K562 (cell line): Measurements from ENCODE around the gene ARPC4. TPM values are rescaled to one million over a fixed set of nuclear protein-coding genes. Genes with fewer than 3 reads are reported as not detected.

ENCODE experiments used
- ARHGAP35 ChIP-seq: fragments of 450-650 bp; IDR thresholded peaks from 2 replicates; pipeline ENCODE4 v1.6.1; 2018; ENCODE audit not compliant: partially characterized antibody
- ATF1 ChIP-seq, 2 experiments: fragments of 450-650 bp in 1 of 2; IDR thresholded peaks; 2 replicates each; pipeline ENCODE4 v1.6.1; 2016; ENCODE audit warnings: missing compliant biosample characterization in 1 of 2, missing genetic modification characterization in 1 of 2
- E2F1 ChIP-seq: sonication (generic); formaldehyde crosslinking; IDR thresholded peaks from 2 replicates; pipeline ENCODE4 v1.8.1; 2023; ENCODE audit warnings: mild to moderate bottlenecking, missing genetic modification reagents, moderate library complexity
- ERF ChIP-seq: fragments of 450-650 bp; formaldehyde crosslinking; IDR thresholded peaks from 2 replicates; pipeline ENCODE4 v1.4.0; 2020; ENCODE audit warnings: mild to moderate bottlenecking, mixed read lengths
- HMG20B ChIP-seq: fragments of 250-450 bp; sonication (Bioruptor Pico); IDR thresholded peaks from 2 replicates; pipeline ENCODE4 v1.5.0; 2021; ENCODE audit warnings: mild to moderate bottlenecking
- L3MBTL2 ChIP-seq: fragments of 450-650 bp; IDR thresholded peaks from 2 replicates; pipeline ENCODE4 v1.6.1; 2016; ENCODE audit warnings: mild to moderate bottlenecking, moderate library complexity
- MAZ ChIP-seq, 2 experiments: fragments of 450-650 bp in 1 of 2; sonication (generic) in 1 of 2; formaldehyde crosslinking; IDR thresholded peaks in 1 of 2; conservative IDR thresholded peaks in 1 of 2; 2 replicates each; pipeline versions ENCODE4 v1.4.0 to v1.5.0; 2020; ENCODE audit warnings: mild to moderate bottlenecking in 1 of 2, missing genetic modification reagents in 1 of 2
- MCM7 ChIP-seq, 2 experiments: fragments of 450-650 bp; IDR thresholded peaks; 2 replicates each; pipeline ENCODE4 v1.6.1; 2016 to 2018
- POLR2G ChIP-seq: fragments of 200-400 bp; formaldehyde crosslinking; IDR thresholded peaks from 2 replicates; pipeline ENCODE4 v1.6.1; 2017; ENCODE audit warnings: low read depth, mild to moderate bottlenecking, antibody characterized with exemption, low read length, moderate library complexity
- SIN3A ChIP-seq, 2 experiments: fragments of 150-350 bp in 1 of 2; IDR thresholded peaks; 2 replicates each; pipeline ENCODE4 v1.6.1; 2011 to 2016; ENCODE audit warnings: borderline replicate concordance in 2 of 2, low read depth in 2 of 2, low read length in 2 of 2, mild to moderate bottlenecking in 2 of 2, moderate library complexity in 2 of 2; ENCODE audit not compliant: control insufficient read depth in 1 of 2
- TBP ChIP-seq: optimal IDR thresholded peaks from 2 replicates; pipeline ENCODE3; 2011; ENCODE audit warnings: low read depth, low read length, improper control_type of control experiment
- TOE1 ChIP-seq, 2 experiments: fragments of 450-650 bp in 1 of 2; sonication (generic) in 1 of 2; formaldehyde crosslinking in 1 of 2; IDR thresholded peaks; 2 replicates each; pipeline versions ENCODE4 v1.7.1 to v1.8.0; 2016 to 2022; ENCODE audit warnings: borderline replicate concordance in 2 of 2, mild to moderate bottlenecking in 2 of 2, antibody characterized with exemption in 1 of 2, inconsistent platforms in 1 of 2, low read depth in 1 of 2, missing genetic modification reagents in 1 of 2, moderate library complexity in 1 of 2
- U2AF1 ChIP-seq: fragments of 200-400 bp; formaldehyde crosslinking; optimal IDR thresholded peaks from 2 replicates; pipeline ENCODE3; 2017; ENCODE audit warnings: mild to moderate bottlenecking, low read depth, low read length, moderate library complexity
- U2AF2 ChIP-seq: fragments of 200-400 bp; formaldehyde crosslinking; optimal IDR thresholded peaks from 2 replicates; pipeline ENCODE3; 2017; ENCODE audit warnings: low read depth, mild to moderate bottlenecking, low read length
- XRCC4 ChIP-seq: IDR thresholded peaks from one replicate; pipeline ENCODE4 v1.6.1; 2011; ENCODE audit not compliant: insufficient read depth, insufficient read length; ENCODE audit errors: extremely low read depth
- ZBTB33 ChIP-seq: sonication (generic); formaldehyde crosslinking; IDR thresholded peaks from 2 replicates; pipeline ENCODE4 v1.8.1; 2023; ENCODE audit warnings: mild to moderate bottlenecking, missing genetic modification reagents
- ZNF584 ChIP-seq: fragments of 200-800 bp; sonication (Bioruptor generic); IDR thresholded peaks from 2 replicates; pipeline ENCODE4 v1.6.1; 2016; ENCODE audit warnings: low read depth, mild to moderate bottlenecking, missing genetic modification characterization, missing compliant biosample characterization
- ZNF740 ChIP-seq, 3 experiments: fragments of 200-800 bp in 1 of 3; sonication (Bioruptor generic) in 1 of 3; sonication (generic) in 1 of 3; formaldehyde crosslinking in 1 of 3; IDR thresholded peaks; 2 replicates each; pipeline versions ENCODE4 v1.6.1 to v1.8.0; 2016 to 2022; ENCODE audit warnings: mild to moderate bottlenecking in 2 of 3, missing compliant biosample characterization in 2 of 3, missing genetic modification characterization in 2 of 3, missing genetic modification reagents in 1 of 3
- polyA plus RNA-seq, 8 experiments: library from polyadenylated mRNA; depleted of rRNA in 4 of 8; stranded (reverse) in 5 of 8; unstranded in 3 of 8; fragments of >200 nt; fragmentation: Nextera tagmentation in 2 of 8; fragmentation: Illumina TruSeq in 1 of 8; extraction: Ambion mirVana in 2 of 8; extraction: Trizol in 1 of 8; gene quantifications; 2 replicates each; pipeline versions ENCODE4 v1.2.1 to v1.2.3, GENCODE V29; 2011 to 2014; ENCODE audit warnings: inconsistent platforms in 1 of 8, missing spikeins in 1 of 8
- total RNA-seq, 7 experiments: library from RNA; depleted of rRNA in 6 of 7; stranded (reverse); fragments of >200 nt in 6 of 7; fragmentation: Illumina TruSeq in 2 of 7; extraction: Trizol in 2 of 7; gene quantifications; 2 replicates each; pipeline versions ENCODE4 v1.2.1 to v1.2.3, GENCODE V29; 2011 to 2021; ENCODE audit warnings: low replicate concordance in 1 of 7

Gene ARPC4
- total and polyA plus RNA-seq, 9 of the 15 experiments (the other 6 are each of a cell fraction or from before 2014, with no cell fraction given) = 20.1 to 153 (median 119) TPM

- no peak for TF ChIP-seq SIN3A (IDR thresholded peaks at IDR 0.05; ENCODE audit: borderline replicate concordance in 2 of 2, control insufficient read depth in 1 of 2, low read depth in 2 of 2, low read length in 2 of 2)
- TF ChIP-seq U2AF1 = no peak
- peak; percentile 30 to 45; a peak in 2 of 4 replicates for TF ChIP-seq MAZ (CRISPR knock-in tag; conservative IDR thresholded peaks at IDR 0.05 in 1 of 2, IDR thresholded peaks at IDR 0.05 in 1 of 2)
- TF ChIP-seq ERF = 0 out of 2 replicates have a peak, but pooled peaks have one; percentile 35
- no peak for TF ChIP-seq ZNF740 (CRISPR knock-in tag; IDR thresholded peaks at IDR 0.05)
- 0 out of 4 replicates have a peak, but pooled peaks of 1 of the 2 experiments have one; percentile 42 for TF ChIP-seq ZNF740 (tag; IDR thresholded peaks at IDR 0.05)
- no peak for TF ChIP-seq MCM7 (IDR thresholded peaks at IDR 0.05)
- TF ChIP-seq ZNF584 (CRISPR knock-in tag) = no peak
- TF ChIP-seq ATF1 (CRISPR knock-in tag; IDR thresholded peaks at IDR 0.05) = no peak
- TF ChIP-seq ATF1 (tag; IDR thresholded peaks at IDR 0.05) = peak; percentile 41; the same call in 1 of the 2 replicates
- TF ChIP-seq XRCC4 = no peak
- no peak for TF ChIP-seq HMG20B (CRISPR knock-in tag)
- TF ChIP-seq TBP = peak; percentile 23
- no peak for TF ChIP-seq ARHGAP35
- no peak for TF ChIP-seq E2F1 (CRISPR knock-in tag)
- no peak for TF ChIP-seq TOE1 (IDR thresholded peaks at IDR 0.05; ENCODE audit: borderline replicate concordance)
- TF ChIP-seq TOE1 (CRISPR knock-in tag; IDR thresholded peaks at IDR 0.05; ENCODE audit: borderline replicate concordance, low read depth) = no peak
- TF ChIP-seq L3MBTL2 = peak; percentile 37
- no peak for TF ChIP-seq U2AF2
- TF ChIP-seq ZBTB33 (CRISPR knock-in tag) = peak; percentile 65
- TF ChIP-seq POLR2G = peak; percentile 84
These were observed 23.2 kb upstream of the ARPC4 start, which contains the start of gene CAMK1 (continued) for GRCh38 chr3:9769426-9770275.
